ENCODE measurements around the gene ARGLU1. TPM values are rescaled to one million over a fixed set of nuclear protein-coding genes. Genes with fewer than 3 reads are reported as not detected.

Gene ARGLU1
- total RNA-seq, 2 experiments from 2014 or later: 112 to 113 TPM

DNA sequence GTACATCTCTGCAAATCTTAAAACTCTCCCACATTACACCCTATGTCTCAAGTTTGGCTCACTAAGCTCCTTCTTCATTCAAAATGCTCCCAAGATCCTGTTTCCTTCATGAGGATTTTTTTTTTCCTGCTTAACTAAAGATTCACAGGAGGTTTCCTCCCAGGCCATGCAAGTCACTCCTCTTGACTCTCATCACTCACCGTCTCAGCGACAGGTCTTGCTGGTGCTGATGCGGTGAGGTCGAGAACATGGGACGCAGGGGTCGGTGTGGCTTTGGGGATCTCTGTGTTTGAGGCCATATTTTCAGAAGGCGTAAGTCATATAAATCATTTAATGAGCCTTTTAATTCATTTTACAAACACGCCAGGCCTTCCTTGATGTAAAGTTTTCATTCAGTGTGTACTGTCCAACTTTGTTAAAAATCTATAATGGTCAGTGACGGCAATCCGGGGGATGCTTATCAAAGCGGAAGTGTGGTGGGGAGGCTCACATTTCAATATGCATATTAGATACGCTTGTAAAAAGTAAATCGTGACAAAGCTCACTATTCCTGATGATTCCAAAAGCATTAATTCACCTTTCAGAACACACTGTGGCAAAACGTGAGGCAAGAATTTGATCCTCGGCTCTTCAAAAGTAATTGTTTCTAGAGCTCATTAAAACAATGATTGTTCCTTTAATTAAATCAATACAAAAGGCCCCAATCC is 52.9 kb downstream of the ARGLU1 start:
- H3K27ac Mint-ChIP-seq: no peak overlapping the region
- H3K4me3 Mint-ChIP-seq: no peak overlapping the region
- no peaks in the 10 kb centered on the region for H3K4me1 Mint-ChIP-seq
- H3K27me3 Mint-ChIP-seq: peaks cover 15% of the 10 kb centered on the region
- CTCF ChIA-PET: no interaction called here
- DNase-seq: no peak
- POLR2A ChIA-PET: no interaction called here
- no peaks in the 10 kb centered on the region for H3K36me3 Mint-ChIP-seq (ENCODE audit: low read depth)
- H3K9me3 Mint-ChIP-seq: no peaks in the 10 kb centered on the region

DNA sequence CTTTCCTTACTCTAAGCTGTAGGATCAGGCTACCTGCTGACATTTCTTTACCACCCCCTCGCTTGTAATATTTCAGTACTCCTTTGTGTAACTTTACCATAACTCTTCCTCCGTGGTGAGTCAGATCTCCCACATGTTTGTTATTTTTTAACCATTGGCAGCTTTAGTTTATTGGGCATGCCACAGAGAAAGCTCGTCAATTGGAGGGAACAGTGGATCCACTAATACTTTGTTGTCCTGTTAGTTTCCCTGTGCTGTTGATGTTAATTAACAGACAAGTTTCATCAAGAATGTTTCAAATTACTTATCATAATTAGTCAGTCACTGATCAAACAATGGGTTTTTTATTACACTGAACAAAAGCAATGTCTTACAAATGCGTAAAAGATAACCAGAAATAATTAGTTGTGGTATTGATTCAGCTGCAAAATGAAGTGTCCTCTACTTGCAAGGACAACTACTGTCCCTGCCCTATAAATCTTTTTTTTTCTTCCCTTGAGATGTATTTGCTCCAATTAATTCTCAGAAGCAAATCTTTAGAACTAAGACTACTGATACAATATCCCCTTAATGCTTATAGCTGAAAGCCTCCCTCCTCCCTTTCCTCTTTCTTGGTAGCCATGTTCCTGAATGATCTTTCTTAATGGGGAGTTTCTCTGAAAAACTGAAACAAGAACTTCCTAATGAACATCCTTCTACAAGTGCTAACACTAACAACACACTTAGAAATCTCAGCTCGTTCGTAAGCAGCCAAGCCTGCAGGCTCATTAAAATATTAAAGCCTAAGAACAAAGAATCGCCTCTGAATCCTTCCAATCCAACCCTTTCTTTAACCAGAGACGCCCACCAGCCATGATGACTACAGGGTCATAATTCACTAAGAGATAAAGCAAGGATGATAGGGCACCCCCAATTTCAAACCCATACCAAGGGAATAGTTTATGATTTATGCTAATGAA is 54.6 kb downstream of the ARGLU1 start:
- Mint-ChIP-seq H3K27me3 (peaks cover 15% of the 10 kb centered on the region), H3K4me1 (no peaks in the 10 kb centered on the region), H3K9me3 (no peaks in the 10 kb centered on the region), H3K36me3 (ENCODE audit: low read depth) (no peaks in the 10 kb centered on the region), H3K27ac (no peak overlapping the region), H3K4me3 (no peak overlapping the region)
- DNase-seq: no peak
- POLR2A ChIA-PET: interaction anchor here (0.8 kb wide), 1 partner anchor 8 kb away, joined by 3 read pairs; no protein-coding TSS in a partner anchor
- CTCF ChIA-PET: no interaction called here

DNA sequence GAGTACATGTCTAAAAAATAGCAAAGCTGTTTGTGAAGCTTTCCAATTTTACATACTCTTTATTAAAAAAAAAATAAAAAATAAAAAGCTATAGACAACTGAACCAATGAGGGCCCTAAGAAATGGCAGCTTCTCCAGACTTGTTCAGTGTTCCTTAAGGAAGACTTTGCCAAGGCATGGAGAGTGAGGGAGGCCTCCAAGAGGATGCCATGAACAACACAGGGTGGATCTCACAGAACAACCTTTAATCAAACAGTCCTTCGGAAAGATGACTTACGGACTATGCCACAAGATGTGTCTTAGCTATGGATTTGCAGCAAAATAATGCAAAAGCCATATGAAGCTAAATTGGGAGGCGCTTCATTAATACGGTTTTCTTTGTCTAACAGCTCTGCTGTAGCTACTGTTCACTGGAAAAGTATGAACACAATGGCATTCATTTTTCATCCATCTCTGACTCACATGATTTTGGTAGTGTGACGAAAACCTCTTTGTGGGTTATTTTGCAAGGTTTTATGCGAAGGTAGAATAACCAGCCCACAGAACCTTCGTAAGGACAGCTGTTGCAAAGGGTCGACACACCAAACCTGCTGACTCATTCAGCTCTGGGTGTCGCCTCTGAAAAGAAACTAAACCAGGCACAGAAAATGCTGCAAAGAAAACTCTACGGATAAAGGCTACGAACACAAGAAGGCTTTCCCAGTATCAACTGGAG is 60.2 kb downstream of the ARGLU1 start:
- no peak for DNase-seq
- POLR2A ChIA-PET: interaction anchor here (1.2 kb wide), 1 partner anchor 27 kb away, joined by 4 read pairs; the partner anchor contains the start of gene EFNB2
- Mint-ChIP-seq H3K27me3 (peaks cover 6% of the 10 kb centered on the region), H3K4me1 (peaks cover 2% of the 10 kb centered on the region), H3K4me3 (no peak overlapping the region), H3K9me3 (no peaks in the 10 kb centered on the region), H3K27ac (no peak overlapping the region), H3K36me3 (ENCODE audit: low read depth) (no peaks in the 10 kb centered on the region)
- CTCF ChIA-PET: interaction anchor here (1.2 to 1.9 kb wide), 3 partner anchors 24 to 28 kb away, joined by 3 to 6 read pairs (median 4); partner anchors contain the start of gene EFNB2

DNA sequence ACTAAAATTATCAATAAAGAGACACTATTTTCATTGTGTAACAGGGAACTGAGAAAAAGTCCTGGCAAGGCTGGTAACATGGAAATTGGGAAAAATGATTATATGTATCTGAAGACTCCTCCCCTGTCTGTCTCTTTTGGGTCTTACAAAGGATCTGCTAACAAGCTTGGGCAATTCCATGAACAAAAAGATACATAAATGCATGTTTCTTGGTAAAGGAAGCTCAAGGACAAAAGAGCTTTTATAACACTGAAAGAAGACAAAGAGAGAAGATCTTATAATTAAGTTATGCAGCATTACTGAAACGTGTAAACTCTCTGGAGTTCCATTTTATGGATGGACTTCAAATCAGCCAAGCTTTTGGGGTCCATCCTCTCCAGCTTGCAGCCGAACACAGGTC is 61.7 kb downstream of the ARGLU1 start:
- CTCF ChIA-PET: interaction anchor here (1.2 kb wide), 1 partner anchor 30 kb away, joined by 4 read pairs; no protein-coding TSS in a partner anchor
- Mint-ChIP-seq H3K27ac (no peak overlapping the region), H3K36me3 (ENCODE audit: low read depth) (no peaks in the 10 kb centered on the region), H3K4me1 (peaks cover 2% of the 10 kb centered on the region), H3K4me3 (no peak overlapping the region), H3K27me3 (peaks cover 11% of the 10 kb centered on the region), H3K9me3 (no peaks in the 10 kb centered on the region)
- POLR2A ChIA-PET: no interaction called here
- no peak for DNase-seq

DNA sequence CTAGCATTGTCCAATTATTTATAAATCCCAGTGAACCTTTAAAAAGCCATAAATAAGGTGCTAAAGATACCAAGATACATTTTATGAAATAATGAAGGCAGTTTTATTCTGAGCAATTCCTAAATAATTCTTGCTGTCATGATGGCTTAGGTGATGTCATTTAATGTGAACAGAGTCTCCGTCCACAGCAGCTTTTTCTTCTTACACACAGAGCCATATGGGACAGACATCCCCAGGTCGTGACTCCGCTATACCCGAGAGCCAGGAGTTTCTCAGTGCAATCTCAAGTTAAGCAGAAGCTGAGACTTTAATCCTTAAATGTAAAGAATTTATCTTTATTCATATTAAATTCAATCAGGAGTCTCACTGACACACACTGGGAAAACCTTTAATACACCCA is 62.2 kb downstream of the ARGLU1 start:
- H3K4me3 Mint-ChIP-seq: no peak overlapping the region
- H3K36me3 Mint-ChIP-seq (ENCODE audit: low read depth): no peaks in the 10 kb centered on the region
- H3K9me3 Mint-ChIP-seq: no peaks in the 10 kb centered on the region
- no peak overlapping the region for H3K27ac Mint-ChIP-seq
- no peak for DNase-seq
- H3K27me3 Mint-ChIP-seq: peaks cover 11% of the 10 kb centered on the region
- POLR2A ChIA-PET: no interaction called here
- CTCF ChIA-PET: no interaction called here
- peaks cover 2% of the 10 kb centered on the region for H3K4me1 Mint-ChIP-seq

DNA sequence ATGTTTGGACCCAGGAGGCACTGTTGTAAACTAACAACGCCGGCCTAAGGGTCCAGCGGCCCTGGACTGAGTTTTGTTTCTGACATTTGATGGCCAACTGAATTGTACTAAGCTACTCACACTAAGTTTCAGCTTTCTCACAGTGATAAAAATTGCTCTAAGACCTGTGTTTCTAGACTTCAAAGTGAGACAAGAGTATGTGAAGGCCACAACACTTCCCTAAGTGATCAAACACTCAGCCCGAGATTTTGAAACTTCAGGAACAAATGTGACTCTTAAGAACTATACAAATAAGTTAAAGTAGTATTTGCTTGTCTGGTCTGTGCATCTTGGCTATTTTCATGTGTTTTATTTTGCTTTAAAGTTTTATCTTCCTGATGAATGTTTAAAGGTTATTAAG is 62.6 kb downstream of the ARGLU1 start:
- no peaks in the 10 kb centered on the region for H3K36me3 Mint-ChIP-seq (ENCODE audit: low read depth)
- no peaks in the 10 kb centered on the region for H3K9me3 Mint-ChIP-seq
- H3K27me3 Mint-ChIP-seq: peaks cover 12% of the 10 kb centered on the region
- peaks cover 2% of the 10 kb centered on the region for H3K4me1 Mint-ChIP-seq
- no peak for DNase-seq
- H3K4me3 Mint-ChIP-seq: no peak overlapping the region
- H3K27ac Mint-ChIP-seq: no peak overlapping the region
- CTCF ChIA-PET: no interaction called here
- POLR2A ChIA-PET: no interaction called here

DNA sequence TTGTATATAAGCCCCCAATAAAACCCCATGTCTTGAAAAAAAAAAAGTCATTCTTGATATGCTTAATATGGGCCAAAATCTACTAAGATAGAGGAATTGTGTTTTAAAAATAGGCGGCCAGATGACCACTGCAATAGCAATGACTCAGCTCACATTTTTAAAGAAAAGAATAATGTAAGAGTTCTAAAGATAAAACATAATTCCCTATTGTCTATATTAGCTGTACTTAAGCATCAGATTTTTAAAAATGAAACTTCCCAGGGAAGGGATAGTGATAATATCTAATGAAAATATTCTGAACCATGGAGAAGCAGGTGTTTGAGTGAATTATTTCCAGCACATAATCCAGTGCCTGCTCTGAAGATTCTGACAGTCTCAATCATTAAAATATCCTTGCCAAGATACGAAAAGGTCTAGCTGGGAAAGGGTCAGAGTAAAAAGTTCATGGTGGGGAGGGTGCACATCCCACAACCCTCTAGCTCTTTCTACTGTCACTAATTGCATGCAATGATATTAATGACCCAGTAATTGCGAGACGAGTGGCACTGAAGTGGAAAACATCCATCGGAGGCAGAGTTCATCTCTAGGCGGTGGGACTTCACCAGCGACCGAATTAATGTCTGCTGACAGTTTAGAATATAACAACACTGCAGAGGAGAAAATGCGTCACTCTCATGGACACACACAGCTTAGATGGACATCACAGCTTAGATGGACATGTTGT is 64.0 kb downstream of the ARGLU1 start:
- no peak overlapping the region for H3K27ac Mint-ChIP-seq
- no peak overlapping the region for H3K4me3 Mint-ChIP-seq
- no peaks in the 10 kb centered on the region for H3K9me3 Mint-ChIP-seq
- H3K27me3 Mint-ChIP-seq: peaks cover 20% of the 10 kb centered on the region
- ChIA-PET POLR2A (no interaction called here), CTCF (no interaction called here)
- no peak for DNase-seq
- H3K36me3 Mint-ChIP-seq (ENCODE audit: low read depth): no peaks in the 10 kb centered on the region
- peaks cover 2% of the 10 kb centered on the region for H3K4me1 Mint-ChIP-seq

DNA sequence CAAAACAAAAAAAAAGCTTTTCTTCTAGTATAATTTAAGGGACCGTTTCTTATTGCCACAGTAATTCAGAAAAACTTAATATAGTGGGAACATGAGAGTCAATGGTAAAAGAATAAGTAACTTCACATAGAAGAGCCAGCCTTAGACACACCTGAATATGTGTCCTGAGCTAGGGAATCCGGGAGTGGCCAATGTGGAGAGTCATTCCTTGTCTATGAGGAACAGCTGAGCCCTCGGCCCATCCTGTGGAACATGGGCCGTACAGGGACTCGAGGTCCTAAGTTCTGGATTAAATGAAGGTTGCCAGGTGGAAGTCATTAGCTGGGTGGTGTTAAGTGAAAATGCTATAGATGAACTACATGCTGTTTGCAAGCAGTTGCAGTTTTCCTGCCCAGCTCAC is 64.7 kb downstream of the ARGLU1 start:
- no peaks in the 10 kb centered on the region for H3K9me3 Mint-ChIP-seq
- CTCF ChIA-PET: no interaction called here
- no peaks in the 10 kb centered on the region for H3K36me3 Mint-ChIP-seq (ENCODE audit: low read depth)
- H3K4me3 Mint-ChIP-seq: no peak overlapping the region
- H3K27me3 Mint-ChIP-seq: peaks cover 26% of the 10 kb centered on the region
- H3K27ac Mint-ChIP-seq: no peak overlapping the region
- H3K4me1 Mint-ChIP-seq: peaks cover 2% of the 10 kb centered on the region
- POLR2A ChIA-PET: no interaction called here
- no peak for DNase-seq

DNA sequence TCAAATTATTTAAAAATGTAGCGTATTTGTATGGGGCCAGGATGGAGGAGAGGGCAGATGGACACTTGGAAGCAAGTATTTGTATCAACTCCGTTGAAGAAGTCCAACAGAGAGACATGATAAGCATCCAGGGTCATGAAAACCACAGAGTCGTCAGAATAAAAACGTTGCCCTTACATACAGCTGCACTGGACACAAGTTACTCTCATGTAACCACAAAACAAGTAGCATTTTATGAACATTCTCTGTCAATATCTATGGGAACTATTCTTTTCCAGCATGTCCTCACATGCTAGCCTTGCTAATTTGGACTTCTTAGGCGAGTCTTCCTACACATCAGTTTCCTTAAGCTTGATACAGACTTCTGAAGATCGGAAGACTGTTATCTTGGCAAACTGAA is 67.5 kb downstream of the ARGLU1 start:
- Mint-ChIP-seq H3K4me3 (no peak overlapping the region), H3K9me3 (no peaks in the 10 kb centered on the region), H3K36me3 (ENCODE audit: low read depth) (no peaks in the 10 kb centered on the region), H3K27me3 (peaks cover 39% of the 10 kb centered on the region), H3K27ac (no peak overlapping the region), H3K4me1 (no peaks in the 10 kb centered on the region)
- ChIA-PET POLR2A (no interaction called here), CTCF (no interaction called here)
- DNase-seq: no peak

DNA sequence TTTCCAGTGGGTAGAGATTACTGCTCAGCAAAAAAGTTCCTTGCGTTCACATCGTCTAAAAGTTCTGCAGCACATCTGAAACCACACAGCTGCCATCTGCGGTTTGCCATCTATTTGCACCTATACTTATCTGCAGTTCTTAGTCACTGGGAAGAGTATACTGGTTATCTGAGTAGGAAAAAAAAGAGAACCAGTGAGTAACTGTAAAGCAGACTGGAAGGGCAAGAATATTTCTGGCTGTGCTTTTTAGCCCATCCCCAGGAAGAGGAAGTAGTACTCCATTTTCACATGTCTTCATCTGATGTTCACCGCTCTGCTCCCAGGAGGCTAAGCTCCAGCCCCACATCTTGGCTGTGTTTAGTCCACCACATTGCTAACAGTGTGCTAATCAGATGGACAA is 68.0 kb downstream of the ARGLU1 start:
- no peak overlapping the region for H3K4me3 Mint-ChIP-seq
- no peaks in the 10 kb centered on the region for H3K4me1 Mint-ChIP-seq
- peaks cover 39% of the 10 kb centered on the region for H3K27me3 Mint-ChIP-seq
- no peak for DNase-seq
- ChIA-PET CTCF (no interaction called here), POLR2A (no interaction called here)
- no peaks in the 10 kb centered on the region for H3K36me3 Mint-ChIP-seq (ENCODE audit: low read depth)
- no peak overlapping the region for H3K27ac Mint-ChIP-seq
- no peaks in the 10 kb centered on the region for H3K9me3 Mint-ChIP-seq

DNA sequence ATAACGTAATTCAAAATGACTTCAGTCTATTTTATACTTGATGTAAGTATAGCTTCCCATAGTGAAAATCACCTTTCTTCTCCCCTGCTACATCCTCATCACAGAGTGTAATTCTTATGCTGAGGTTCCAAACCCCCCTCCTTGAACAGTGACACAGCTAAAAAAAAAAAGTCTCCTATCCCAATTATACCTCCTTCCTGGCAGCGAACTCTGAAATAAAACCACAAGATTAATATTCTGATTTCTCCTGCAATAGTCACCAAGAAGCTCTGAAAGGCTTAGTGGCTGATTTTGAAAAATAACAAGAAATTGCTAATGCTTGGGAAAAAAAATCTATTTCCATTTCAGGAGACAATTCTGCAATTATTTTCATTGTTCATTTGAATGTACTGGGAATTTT is 68.8 kb downstream of the ARGLU1 start:
- ChIA-PET CTCF (no interaction called here), POLR2A (no interaction called here)
- peaks cover 42% of the 10 kb centered on the region for H3K27me3 Mint-ChIP-seq

DNA sequence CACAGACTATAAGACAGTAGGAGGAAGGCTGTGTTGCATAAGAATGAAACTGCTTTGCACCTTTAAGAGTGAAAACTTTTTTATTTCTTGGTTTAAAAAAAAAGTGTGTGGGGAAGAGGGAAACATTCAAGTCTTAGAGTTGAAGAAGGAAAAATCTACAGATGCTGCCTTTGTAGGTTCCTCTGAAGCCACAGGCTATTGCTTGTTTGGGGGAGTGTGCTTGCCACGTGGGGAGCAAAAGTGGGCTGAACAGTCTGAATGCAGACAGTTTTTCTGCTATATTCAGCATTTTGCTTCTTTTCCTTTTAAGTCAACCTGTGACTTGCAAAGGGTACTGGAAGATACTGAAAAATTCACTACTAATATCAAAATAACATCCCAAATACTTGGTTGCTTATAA is 69.4 kb downstream of the ARGLU1 start:
- Mint-ChIP-seq H3K4me3 (no peak overlapping the region), H3K4me1 (peaks cover 5% of the 10 kb centered on the region), H3K36me3 (ENCODE audit: low read depth) (no peaks in the 10 kb centered on the region), H3K27me3 (peaks cover 45% of the 10 kb centered on the region), H3K27ac (no peak overlapping the region), H3K9me3 (no peaks in the 10 kb centered on the region)
- POLR2A ChIA-PET: no interaction called here
- DNase-seq: no peak
- CTCF ChIA-PET: no interaction called here

More for the DNA sequence above, 68.8 kb downstream of the ARGLU1 start:
- no peak overlapping the region for H3K27ac Mint-ChIP-seq
- H3K36me3 Mint-ChIP-seq (ENCODE audit: low read depth): no peaks in the 10 kb centered on the region
- H3K4me3 Mint-ChIP-seq: no peak overlapping the region
- no peak for DNase-seq
- H3K9me3 Mint-ChIP-seq: no peaks in the 10 kb centered on the region
- H3K4me1 Mint-ChIP-seq: no peaks in the 10 kb centered on the region

DNA sequence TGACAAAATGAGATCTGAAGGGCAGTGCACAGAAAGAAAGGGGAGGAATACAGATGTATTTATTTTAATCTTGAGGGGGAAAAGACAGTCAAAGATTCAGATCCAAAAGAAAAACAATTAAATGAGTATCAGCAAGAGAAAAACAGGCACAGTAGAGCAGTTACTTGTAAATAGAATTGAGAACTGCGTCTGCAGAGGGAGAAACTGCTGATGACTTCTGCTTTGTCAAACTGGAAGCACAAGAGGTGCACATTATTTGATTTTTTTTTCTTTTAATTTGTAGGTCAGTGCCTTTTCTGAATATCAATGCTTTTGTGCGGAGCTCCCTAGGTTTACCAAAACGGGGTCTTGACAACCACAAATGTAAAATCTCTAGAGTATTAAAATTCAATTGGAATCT is 69.8 kb downstream of the ARGLU1 start:
- POLR2A ChIA-PET: no interaction called here
- DNase-seq: no peak
- Mint-ChIP-seq H3K9me3 (no peaks in the 10 kb centered on the region), H3K4me1 (peaks cover 7% of the 10 kb centered on the region), H3K36me3 (ENCODE audit: low read depth) (no peaks in the 10 kb centered on the region), H3K27me3 (peaks cover 45% of the 10 kb centered on the region), H3K27ac (no peak overlapping the region), H3K4me3 (no peak overlapping the region)
- CTCF ChIA-PET: no interaction called here

All from activated CD4-positive, alpha-beta memory T cell treated with anti-CD3 and anti-CD28 coated beads, Interleukin-2, amount 10 ng/mL, durations not matched to agents 7 days and 5 days (primary cell).